DND-41 (cell line): ENCODE measurements around the gene ESYT2.
A peak's percentile ranks its signal among the peaks of the same experiment; 100 is the strongest.

Experiments
- ATAC-seq: fragments of 200-7000 bp; cut with Tn5 transposase; 3 replicates; pipeline ENCODE4 v1.9.1; 2021; ENCODE audit warnings: low read depth; ENCODE audit not compliant: insufficient read depth
- DNase-seq: peaks from one replicate; pipeline ENCODE4 v3.0.0-alpha.2; 2020
- H2AFZ ChIP-seq: 2 replicates; pipeline ENCODE4 v1.6.0; 2012; ENCODE audit warnings: low read depth, low read length
- H3K27ac ChIP-seq: 2 replicates; pipeline ENCODE4 v1.5.1; 2012; ENCODE audit warnings: low read length, inconsistent platforms
- H3K27me3 ChIP-seq: fragments of 200-600 bp; sonication (generic); 2 replicates; pipeline ENCODE4 v1.6.0; 2012; ENCODE audit warnings: low read length, mild to moderate bottlenecking, inconsistent platforms; ENCODE audit not compliant: insufficient read depth, poor library complexity
- H3K36me3 ChIP-seq: 2 replicates; pipeline ENCODE4 v1.5.1; 2012; ENCODE audit warnings: low read length, inconsistent platforms; ENCODE audit not compliant: insufficient read depth
- H3K4me1 ChIP-seq: 2 replicates; pipeline ENCODE4 v1.5.1; 2012; ENCODE audit warnings: mild to moderate bottlenecking, low read length; ENCODE audit not compliant: insufficient read depth
- H3K4me2 ChIP-seq: 2 replicates; pipeline ENCODE4 v1.6.0; 2012; ENCODE audit warnings: mild to moderate bottlenecking, moderate library complexity, low read length, inconsistent platforms; ENCODE audit not compliant: insufficient read depth
- H3K4me3 ChIP-seq, 2 experiments: fragments of 200-600 bp in 1 of 2; shearing (Covaris generic) in 1 of 2; 2 replicates each; pipeline ENCODE4 v1.5.1; 2012 to 2016; ENCODE audit warnings: inconsistent platforms in 2 of 2, low read length in 2 of 2, mild to moderate bottlenecking in 2 of 2, low read depth in 1 of 2, moderate library complexity in 1 of 2
- H3K79me2 ChIP-seq: 2 replicates; pipeline ENCODE4 v1.6.0; 2012; ENCODE audit warnings: low read length, inconsistent platforms; ENCODE audit not compliant: insufficient read depth
- H3K9ac ChIP-seq: 2 replicates; pipeline ENCODE4 v1.6.0; 2012; ENCODE audit warnings: low read depth, mild to moderate bottlenecking, inconsistent platforms, low read length, moderate library complexity
- H3K9me3 ChIP-seq: 2 replicates; pipeline ENCODE4 v1.5.1; 2012; ENCODE audit warnings: low read length, moderate library complexity, mild to moderate bottlenecking, inconsistent platforms; ENCODE audit not compliant: insufficient read depth, severe bottlenecking
- H4K20me1 ChIP-seq: 2 replicates; pipeline ENCODE4 v1.6.0; 2012; ENCODE audit warnings: low read length; ENCODE audit not compliant: insufficient read depth
- CTCF ChIP-seq: IDR thresholded peaks from 2 replicates; pipeline ENCODE4 v1.5.1; 2012; ENCODE audit warnings: borderline replicate concordance, low read length, moderate library complexity, mild to moderate bottlenecking; ENCODE audit not compliant: poor library complexity, severe bottlenecking; ENCODE audit errors: extremely low read depth
- EZH2 ChIP-seq: IDR thresholded peaks from 3 replicates; pipeline ENCODE4 v1.6.1; 2012; ENCODE audit warnings: borderline replicate concordance, low read depth, mild to moderate bottlenecking, moderate library complexity, low read length, inconsistent platforms; ENCODE audit not compliant: severe bottlenecking

ESYT2 gene

DNA sequence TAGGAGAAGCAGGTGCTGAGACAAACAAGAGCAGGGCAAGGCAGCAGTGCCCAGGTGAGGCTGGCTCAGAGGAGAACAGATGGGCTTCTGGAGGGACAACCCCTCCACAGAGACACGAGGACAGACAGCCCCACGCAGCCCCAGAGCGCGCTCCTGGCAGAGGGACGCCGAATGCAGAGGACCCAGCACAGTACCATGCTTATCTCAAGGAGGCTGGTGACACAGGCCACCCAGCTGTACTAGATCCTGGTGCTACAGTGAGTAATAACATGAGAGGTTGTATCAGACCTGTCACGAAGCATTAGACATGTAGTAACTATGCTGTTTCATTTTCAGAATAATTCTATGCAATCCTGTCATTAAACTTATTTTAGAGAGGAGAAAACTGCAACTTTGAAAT is 64.3 kb downstream of the ESYT2 start:
- Histone ChIP-seq H3K36me3 (peaks cover 87% of the 10 kb centered on the region), H3K27me3 (no peaks in the 10 kb centered on the region), H3K4me2 (no peak overlapping the region), H3K79me2 (no peaks in the 10 kb centered on the region), H3K9ac (no peak overlapping the region), H4K20me1 (0 out of 2 replicates have a peak, but pooled peaks cover 3% of the 10 kb centered on the region), H3K4me3 (no peak overlapping the region), H2AFZ (no peak overlapping the region), H3K4me1 (no peaks in the 10 kb centered on the region), H3K9me3 (no peaks in the 10 kb centered on the region), H3K27ac (no peak overlapping the region)
- no peak for DNase-seq
- TF ChIP-seq EZH2 = no peak
- no peak for TF ChIP-seq CTCF
- no peak for ATAC-seq

- Histone ChIP-seq H3K4me2 (no peak overlapping the region), H4K20me1 (no peaks in the 10 kb centered on the region), H3K79me2 (no peaks in the 10 kb centered on the region), H3K9me3 (no peaks in the 10 kb centered on the region), H3K9ac (no peak overlapping the region), H3K36me3 (peaks cover 91% of the 10 kb centered on the region), H3K4me3 (no peak overlapping the region), H3K27ac (no peak overlapping the region), H2AFZ (no peak overlapping the region), H3K27me3 (no peaks in the 10 kb centered on the region), H3K4me1 (no peaks in the 10 kb centered on the region)
- no peak for DNase-seq
- no peak for ATAC-seq
- no peak for TF ChIP-seq EZH2
- no peak for TF ChIP-seq CTCF
Observed at GRCh38 chr7:158763454-158764033, 65.8 kb downstream of the ESYT2 start.

DNA sequence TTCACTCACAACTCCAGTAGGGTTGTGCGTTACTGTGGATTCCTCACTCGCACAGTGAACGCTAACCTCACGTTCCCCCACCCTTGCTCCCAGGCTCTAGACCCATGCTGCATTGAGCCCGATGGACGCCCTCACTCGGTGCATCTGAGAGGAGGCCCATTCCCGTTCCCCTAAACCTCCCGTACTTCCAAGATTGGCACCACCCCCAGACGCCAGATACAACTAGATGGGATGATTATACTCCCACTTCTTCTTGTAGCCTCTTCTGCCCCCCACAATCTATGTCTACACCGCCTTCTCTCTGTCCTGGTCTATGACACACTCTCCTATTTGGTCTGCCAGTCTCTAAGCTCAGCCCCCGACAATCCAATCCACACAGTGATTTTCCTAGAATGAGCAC is 67.4 kb downstream of the ESYT2 start:
- Histone ChIP-seq H3K79me2 (no peaks in the 10 kb centered on the region), H3K4me1 (no peaks in the 10 kb centered on the region), H3K27me3 (no peaks in the 10 kb centered on the region), H3K36me3 (peaks cover 91% of the 10 kb centered on the region), H2AFZ (no peak overlapping the region), H3K9ac (no peak overlapping the region), H3K27ac (no peak overlapping the region), H4K20me1 (no peaks in the 10 kb centered on the region), H3K4me3 (no peak overlapping the region), H3K9me3 (no peaks in the 10 kb centered on the region), H3K4me2 (no peak overlapping the region)
- no peak for DNase-seq
- TF ChIP-seq CTCF = no peak
- TF ChIP-seq EZH2 = no peak
- ATAC-seq = no peak

DNA sequence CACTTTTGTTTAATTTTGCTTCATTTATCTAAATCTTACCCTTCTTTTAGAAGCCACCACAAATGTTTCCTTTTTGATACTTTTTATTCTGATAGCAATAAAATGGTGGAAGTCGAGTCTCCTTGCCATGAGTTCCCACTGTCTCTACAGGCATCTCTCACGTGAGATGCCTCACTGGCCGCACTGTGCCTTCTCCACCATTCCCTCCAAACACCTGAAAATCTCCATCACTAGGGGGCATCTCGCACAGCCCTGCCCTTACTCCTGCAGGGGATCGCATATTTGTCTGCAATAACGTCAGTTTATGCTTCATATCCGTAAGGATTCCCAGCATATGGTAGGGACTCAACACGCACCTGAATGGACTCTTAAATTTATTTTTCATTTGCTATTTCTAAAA is 68.4 kb downstream of the ESYT2 start:
- TF ChIP-seq CTCF = peak; percentile 50
- no peak for TF ChIP-seq EZH2
- no peaks in the 10 kb centered on the region for H3K79me2 ChIP-seq
- no peaks in the 10 kb centered on the region for H3K4me1 ChIP-seq
- H2AFZ ChIP-seq = no peak overlapping the region
- no peaks in the 10 kb centered on the region for H3K9me3 ChIP-seq
- no peak overlapping the region for H3K9ac ChIP-seq
- ATAC-seq (peak; percentile 59; the same call in 2 of the 3 replicates), DNase-seq (no peak)
- H3K36me3 ChIP-seq = peaks cover 89% of the 10 kb centered on the region
- H3K4me3 ChIP-seq = no peak overlapping the region
- no peak overlapping the region for H3K4me2 ChIP-seq
- H3K27me3 ChIP-seq = no peaks in the 10 kb centered on the region
- no peak overlapping the region for H3K27ac ChIP-seq
- H4K20me1 ChIP-seq = no peaks in the 10 kb centered on the region
